ENCODE results near the gene SLCO3A1.
A peak's percentile ranks its signal among the peaks of the same experiment; 100 is the strongest.
"Not testable (repeated sequence)": the region's sequence is repeated elsewhere in the genome, so short reads cannot be mapped to it uniquely, and the experiment has no call there.

The SLCO3A1 gene

GRCh38 chr15:92070251-92070650 is 216.7 kb downstream of the SLCO3A1 start:
- not testable (repeated sequence) for DNase-seq (ENCODE audit: low read depth in 2 of 2)

GRCh38 chr15:92071045-92071634 is 217.6 kb downstream of the SLCO3A1 start:
- no peak for DNase-seq (ENCODE audit: low read depth in 2 of 2)

GRCh38 chr15:92073044-92073785 is 219.7 kb downstream of the SLCO3A1 start:
- no peak for DNase-seq (ENCODE audit: low read depth in 2 of 2)

GRCh38 chr15:92074101-92074500 is 220.6 kb downstream of the SLCO3A1 start:
- DNase-seq (ENCODE audit: low read depth in 2 of 2), result no peak

- DNase-seq (ENCODE audit: low read depth in 2 of 2), result no peak
Measured at GRCh38 chr15:92074646-92075045, 221.1 kb downstream of the SLCO3A1 start.

- no peak for DNase-seq (ENCODE audit: low read depth in 2 of 2)
Measured at GRCh38 chr15:92075764-92076163, 222.3 kb downstream of the SLCO3A1 start.

- DNase-seq (ENCODE audit: low read depth in 2 of 2), result no peak
Measured at GRCh38 chr15:92076541-92076940, 223.0 kb downstream of the SLCO3A1 start.

GRCh38 chr15:92077353-92078085 is 224.0 kb downstream of the SLCO3A1 start:
- peak; percentile 16 to 38 for DNase-seq (ENCODE audit: low read depth in 2 of 2)

- no peak for DNase-seq (ENCODE audit: low read depth in 2 of 2)
Measured at GRCh38 chr15:92078270-92078669, 224.8 kb downstream of the SLCO3A1 start.

GRCh38 chr15:92079047-92079446 is 225.5 kb downstream of the SLCO3A1 start:
- DNase-seq (ENCODE audit: low read depth in 2 of 2), result no peak

GRCh38 chr15:92079647-92080255 is 226.2 kb downstream of the SLCO3A1 start:
- DNase-seq (ENCODE audit: low read depth in 2 of 2), result no peak

- DNase-seq (ENCODE audit: low read depth in 2 of 2), result no peak
Measured at GRCh38 chr15:92082006-92082843, 228.7 kb downstream of the SLCO3A1 start.

GRCh38 chr15:92083190-92083589 is 229.7 kb downstream of the SLCO3A1 start:
- no peak for DNase-seq (ENCODE audit: low read depth in 2 of 2)

- no peak for DNase-seq (ENCODE audit: low read depth in 2 of 2)
Measured at GRCh38 chr15:92087211-92087610, 233.7 kb downstream of the SLCO3A1 start.

GRCh38 chr15:92091155-92091734 is 237.7 kb downstream of the SLCO3A1 start:
- no peak for DNase-seq (ENCODE audit: low read depth in 2 of 2)

- no peak for DNase-seq (ENCODE audit: low read depth in 2 of 2)
Measured at GRCh38 chr15:92092289-92093105, 239.0 kb downstream of the SLCO3A1 start.

GRCh38 chr15:92095693-92096092 is 242.2 kb downstream of the SLCO3A1 start:
- DNase-seq (ENCODE audit: low read depth in 2 of 2), result no peak

- DNase-seq (ENCODE audit: low read depth in 2 of 2), result peak in 1 of 2 donors; percentile 20
Measured at GRCh38 chr15:92097474-92098178, 244.1 kb downstream of the SLCO3A1 start.

- DNase-seq (ENCODE audit: low read depth in 2 of 2), result no peak
Measured at GRCh38 chr15:92098869-92099268, 245.4 kb downstream of the SLCO3A1 start.

GRCh38 chr15:92100301-92100700 is 246.8 kb downstream of the SLCO3A1 start:
- DNase-seq (ENCODE audit: low read depth in 2 of 2), result no peak
